Hepatocyte (in vitro differentiated cells): Measurements from ENCODE around the gene ANKRD2.

ENCODE experiments used
- CTCF ChIP-seq: fragments of 200-600 bp; sonication (generic); IDR thresholded peaks from 2 replicates; pipeline ENCODE4 v1.5.1; 2016; ENCODE audit warnings: antibody characterized with exemption, mild to moderate bottlenecking; ENCODE audit not compliant: poor library complexity
- EZH2 ChIP-seq: fragments of 200-600 bp; sonication (generic); IDR thresholded peaks from 2 replicates; pipeline ENCODE4 v1.6.1; 2016; ENCODE audit warnings: antibody characterized with exemption, mild to moderate bottlenecking, borderline replicate concordance
- EZH2phosphoT487 ChIP-seq: fragments of 200-600 bp; sonication (generic); IDR thresholded peaks from one replicate; pipeline ENCODE4 v1.6.1; 2018; ENCODE audit warnings: antibody characterized with exemption, mild to moderate bottlenecking, low read depth, moderate library complexity; ENCODE audit not compliant: unreplicated experiment, severe bottlenecking

GRCh38 chr10:97597778-97598177 is 25.2 kb downstream of the ANKRD2 start:
- TF ChIP-seq CTCF: no peak
- no peak for TF ChIP-seq EZH2phosphoT487
- TF ChIP-seq EZH2: no peak
